ENCODE results near the gene NUP214.

- TF ChIP-seq POLR2A (IDR thresholded peaks at IDR 0.05) (no peak), CTCF (IDR thresholded peaks at IDR 0.05) (no peak)
Measured at GRCh38 chr9:131273146-131273855, 147.9 kb downstream of the NUP214 start.

All from uterus (tissue), 2 donors.